OCI-LY7 (cell line): ENCODE results near the gene AGBL4. TPM values are rescaled to one million over a fixed set of nuclear protein-coding genes. Genes with fewer than 3 reads are reported as not detected.

Source experiments
- BruUV-seq: library from RNA; stranded (reverse); fragments of 400-500 nt; replicated peaks from 2 replicates; lab custom pipeline; 2021; lab: Mats Ljungman, UMichigan
- CTCF ChIA-PET: fragments of 300-600 bp; sonication (Branson Sonifier 250); formaldehyde crosslinking; loops from one replicate; lab custom pipeline; 2022; ENCODE audit warnings: antibody characterized with exemption; ENCODE audit not compliant: unreplicated experiment; lab: Charles Lee
- POLR2A ChIA-PET: fragments of 300-600 bp; sonication (Branson Sonifier 250); formaldehyde crosslinking; loops from one replicate; lab custom pipeline; 2022; ENCODE audit warnings: antibody characterized with exemption; lab: Charles Lee
- DNase-seq: peaks from one replicate; pipeline ENCODE4 v3.0.0-alpha.2; 2015; ENCODE audit warnings: low spot score
- H2AFZ ChIP-seq: fragments of 200-600 bp; sonication (generic), shearing (Covaris generic); 2 replicates; pipeline ENCODE4 v1.6.1; 2014; ENCODE audit warnings: mild to moderate bottlenecking, antibody characterized with exemption, low read length, moderate library complexity
- H3K27ac ChIP-seq: fragments of 200-600 bp; sonication (generic); 2 replicates; pipeline ENCODE4 v1.5.1; 2014; ENCODE audit warnings: mixed run types, low read depth, mild to moderate bottlenecking, moderate library complexity, low read length, inconsistent platforms; ENCODE audit not compliant: poor library complexity, severe bottlenecking
- H3K36me3 ChIP-seq: fragments of 200-600 bp; sonication (generic); 2 replicates; pipeline ENCODE4 v1.6.1; 2014; ENCODE audit warnings: mild to moderate bottlenecking, antibody characterized with exemption, low read length, moderate library complexity, mixed read lengths; ENCODE audit not compliant: insufficient read depth
- H3K4me1 ChIP-seq: fragments of 200-600 bp; sonication (generic); 2 replicates; pipeline ENCODE4 v1.5.1; 2014; ENCODE audit warnings: mild to moderate bottlenecking, low read length; ENCODE audit not compliant: insufficient read depth, poor library complexity, severe bottlenecking
- H3K4me2 ChIP-seq: fragments of 200-600 bp; sonication (generic); 2 replicates; pipeline ENCODE4 v1.6.1; 2014; ENCODE audit warnings: mild to moderate bottlenecking, low read length
- H3K4me3 ChIP-seq: fragments of 200-600 bp; sonication (generic); 2 replicates; pipeline ENCODE4 v1.5.1; 2014; ENCODE audit warnings: mild to moderate bottlenecking, low read depth, low read length; ENCODE audit not compliant: poor library complexity, severe bottlenecking
- H3K79me2 ChIP-seq: fragments of 200-600 bp; sonication (generic); 2 replicates; pipeline ENCODE4 v1.6.1; 2016; ENCODE audit warnings: low read depth, mild to moderate bottlenecking, low read length, moderate library complexity, mixed read lengths; ENCODE audit not compliant: insufficient read depth
- H3K9me2 ChIP-seq: fragments of 200-600 bp; sonication (generic); 2 replicates; pipeline ENCODE4 v1.6.1; 2016; ENCODE audit warnings: mild to moderate bottlenecking, low read length, mixed read lengths; ENCODE audit not compliant: insufficient read depth
- H3K9me3 ChIP-seq: fragments of 200-600 bp; sonication (generic); 2 replicates; pipeline ENCODE4 v1.6.1; 2014; ENCODE audit warnings: mild to moderate bottlenecking, mixed run types, low read length, mixed read lengths
- H4K20me1 ChIP-seq: fragments of 200-600 bp; sonication (generic); 2 replicates; pipeline ENCODE4 v1.6.1; 2014; ENCODE audit warnings: mild to moderate bottlenecking, antibody characterized with exemption, low read length, moderate library complexity, mixed read lengths; ENCODE audit not compliant: insufficient read depth
- CTCF ChIP-seq: fragments of 200-600 bp; sonication (generic); conservative IDR thresholded peaks from 2 replicates; pipeline ENCODE4 v1.5.1; 2014; ENCODE audit warnings: mild to moderate bottlenecking, antibody characterized with exemption, low read length, moderate library complexity, mixed read lengths
- EZH2phosphoT487 ChIP-seq: fragments of 200-600 bp; sonication (generic); IDR thresholded peaks from 2 replicates; pipeline ENCODE4 v1.6.1; 2018; ENCODE audit warnings: low read depth, borderline replicate concordance, mild to moderate bottlenecking, mixed run types, antibody characterized with exemption, low read length, moderate library complexity, mixed read lengths
- intact Hi-C: fragments of 100-400 bp; cut with micrococcal nuclease; formaldehyde crosslinking; loops from one replicate; pipeline ENCODE4 v1.10.0; 2022; ENCODE audit not compliant: unreplicated experiment
- total RNA-seq, 2 experiments: library from RNA; depleted of rRNA in 1 of 2; stranded (reverse); fragments of >200 nt in 1 of 2; shearing (Covaris generic) in 1 of 2; gene quantifications; 2 replicates each; pipeline ENCODE4 v1.2.3, GENCODE V29; 2014 to 2022

The AGBL4 gene
- total RNA-seq, 2 experiments from 2014 or later = not detected

GRCh38 chr1:48493970-48494769 is 1529.6 kb downstream of the AGBL4 start:
- ChIA-PET POLR2A (no interaction called here), CTCF (no interaction called here)
- BruUV-seq = no TSS peak
- Histone ChIP-seq H4K20me1 (no peaks in the 10 kb centered on the region), H3K36me3 (no peaks in the 10 kb centered on the region), H3K4me1 (no peaks in the 10 kb centered on the region), H3K27ac (no peak overlapping the region), H3K4me3 (no peak overlapping the region), H2AFZ (no peak overlapping the region), H3K9me2 (no peaks in the 10 kb centered on the region), H3K9me3 (no peaks in the 10 kb centered on the region), H3K79me2 (no peaks in the 10 kb centered on the region), H3K4me2 (no peak overlapping the region)
- intact Hi-C loops = no loop called here
- no peak for DNase-seq
- TF ChIP-seq CTCF (no peak), EZH2phosphoT487 (no peak)

- H3K79me2 ChIP-seq = no peaks in the 10 kb centered on the region
- H2AFZ ChIP-seq = no peak overlapping the region
- BruUV-seq = no TSS peak
- H3K36me3 ChIP-seq = no peaks in the 10 kb centered on the region
- POLR2A ChIA-PET = no interaction called here
- H3K4me3 ChIP-seq = no peak overlapping the region
- H3K9me2 ChIP-seq = no peaks in the 10 kb centered on the region
- H3K4me1 ChIP-seq = no peaks in the 10 kb centered on the region
- H4K20me1 ChIP-seq = no peaks in the 10 kb centered on the region
- intact Hi-C loops = no loop called here
- DNase-seq = no peak
- TF ChIP-seq CTCF (no peak), EZH2phosphoT487 (no peak)
- no peaks in the 10 kb centered on the region for H3K9me3 ChIP-seq
- no peak overlapping the region for H3K27ac ChIP-seq
- no peak overlapping the region for H3K4me2 ChIP-seq
- CTCF ChIA-PET = no interaction called here
These were observed 1530.7 kb downstream of the AGBL4 start for GRCh38 chr1:48493041-48493440.

DNA sequence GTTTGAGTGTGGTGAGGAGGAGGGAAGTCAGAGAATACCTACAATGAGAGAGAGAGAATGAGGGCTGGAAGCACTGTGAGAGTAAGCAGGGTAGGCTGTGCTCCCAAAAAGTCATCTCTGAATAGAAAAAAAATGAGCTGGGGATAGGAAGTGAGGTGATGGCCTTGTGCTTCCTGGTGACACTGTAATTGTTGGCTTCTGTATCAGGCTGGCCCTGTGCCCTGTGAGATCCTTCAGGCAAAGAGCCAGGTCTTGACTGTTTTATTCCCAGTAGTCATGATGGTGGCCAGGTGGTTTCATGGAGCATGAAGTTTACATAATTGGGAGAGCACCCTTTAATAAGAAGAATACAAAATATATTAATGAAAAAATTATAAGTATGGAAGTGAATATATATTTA is 1531.4 kb downstream of the AGBL4 start:
- intact Hi-C loops = no loop called here
- H3K4me1 ChIP-seq = no peaks in the 10 kb centered on the region
- ChIA-PET CTCF (no interaction called here), POLR2A (no interaction called here)
- H3K4me2 ChIP-seq = no peak overlapping the region
- H3K79me2 ChIP-seq = no peaks in the 10 kb centered on the region
- no peak overlapping the region for H2AFZ ChIP-seq
- TF ChIP-seq EZH2phosphoT487 = no peak
- no peaks in the 10 kb centered on the region for H4K20me1 ChIP-seq
- no peaks in the 10 kb centered on the region for H3K9me2 ChIP-seq
- no peak for DNase-seq
- no peak overlapping the region for H3K4me3 ChIP-seq
- no peaks in the 10 kb centered on the region for H3K36me3 ChIP-seq
- H3K9me3 ChIP-seq = no peaks in the 10 kb centered on the region
- no peak overlapping the region for H3K27ac ChIP-seq
- no TSS peak for BruUV-seq
